ENCODE results near the gene ARHGAP42. TPM values are rescaled to one million over a fixed set of nuclear protein-coding genes. Genes with fewer than 3 reads are reported as not detected.
"Not testable (repeated sequence)": the region's sequence is repeated elsewhere in the genome, so short reads cannot be mapped to it uniquely, and the experiment has no call there.

ARHGAP42 gene
- total RNA-seq, 1 donor from 2014 or later: 16.3 TPM

DNA sequence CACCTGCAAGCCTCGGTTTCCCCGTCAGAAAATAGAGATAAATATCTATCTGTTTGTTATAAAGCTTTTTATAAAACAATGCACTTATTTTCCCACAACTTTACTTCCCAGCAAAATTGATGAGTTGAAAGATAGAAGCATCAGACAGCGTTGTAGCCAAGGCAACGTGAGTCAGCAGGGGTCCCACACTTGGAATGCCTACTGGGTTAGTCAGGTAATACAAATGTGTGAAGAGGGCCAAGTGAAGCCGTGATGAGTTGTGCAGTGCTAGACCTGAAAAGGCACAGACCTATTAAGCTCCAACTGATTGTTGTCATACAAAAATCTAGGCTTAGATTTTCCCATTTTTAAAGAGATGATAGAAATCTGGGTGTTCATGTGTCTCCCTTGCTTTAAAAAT, 323.8 kb downstream of the ARHGAP42 start:
- no peaks in the 10 kb centered on the region for H3K9me3 ChIP-seq
- TF ChIP-seq, protein P1, sequence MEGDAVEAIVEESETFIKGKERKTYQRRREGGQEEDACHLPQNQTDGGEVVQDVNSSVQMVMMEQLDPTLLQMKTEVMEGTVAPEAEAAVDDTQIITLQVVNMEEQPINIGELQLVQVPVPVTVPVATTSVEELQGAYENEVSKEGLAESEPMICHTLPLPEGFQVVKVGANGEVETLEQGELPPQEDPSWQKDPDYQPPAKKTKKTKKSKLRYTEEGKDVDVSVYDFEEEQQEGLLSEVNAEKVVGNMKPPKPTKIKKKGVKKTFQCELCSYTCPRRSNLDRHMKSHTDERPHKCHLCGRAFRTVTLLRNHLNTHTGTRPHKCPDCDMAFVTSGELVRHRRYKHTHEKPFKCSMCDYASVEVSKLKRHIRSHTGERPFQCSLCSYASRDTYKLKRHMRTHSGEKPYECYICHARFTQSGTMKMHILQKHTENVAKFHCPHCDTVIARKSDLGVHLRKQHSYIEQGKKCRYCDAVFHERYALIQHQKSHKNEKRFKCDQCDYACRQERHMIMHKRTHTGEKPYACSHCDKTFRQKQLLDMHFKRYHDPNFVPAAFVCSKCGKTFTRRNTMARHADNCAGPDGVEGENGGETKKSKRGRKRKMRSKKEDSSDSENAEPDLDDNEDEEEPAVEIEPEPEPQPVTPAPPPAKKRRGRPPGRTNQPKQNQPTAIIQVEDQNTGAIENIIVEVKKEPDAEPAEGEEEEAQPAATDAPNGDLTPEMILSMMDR (IDR thresholded peaks at IDR 0.05): no peak
- intact Hi-C loops (cut with DNase I): no loop called here

DNA sequence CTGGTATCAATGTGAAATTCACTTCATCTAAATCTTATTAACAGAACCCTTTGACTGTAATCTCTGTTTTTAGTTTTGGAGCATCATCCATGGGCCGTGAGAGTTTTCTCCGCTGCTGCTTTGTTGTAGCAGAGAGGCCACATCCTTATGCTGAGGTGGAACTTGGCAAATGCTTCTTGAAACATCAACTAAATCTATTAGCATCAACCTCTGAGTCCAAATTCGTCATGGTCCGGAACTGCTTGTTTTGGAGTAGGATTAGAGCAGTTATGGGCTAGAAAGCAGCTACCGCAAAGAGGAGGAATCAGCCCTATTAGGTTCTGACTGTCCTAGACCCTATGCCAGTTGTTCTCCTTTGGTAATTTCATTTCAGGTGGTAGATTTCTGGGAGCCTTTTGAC, 324.8 kb downstream of the ARHGAP42 start:
- DNase-seq (no peak), ATAC-seq (no peak)
- no peak overlapping the region for H3K27ac ChIP-seq
- TF ChIP-seq, protein P1 (IDR thresholded peaks at IDR 0.05): no peak
- no peaks in the 10 kb centered on the region for H3K9me3 ChIP-seq
- H3K27me3 ChIP-seq (ENCODE audit: low read depth): no peaks in the 10 kb centered on the region
- no peak overlapping the region for H3K4me3 ChIP-seq
- no peaks in the 10 kb centered on the region for H3K36me3 ChIP-seq
- intact Hi-C loops (cut with DNase I): no loop called here
- H3K4me1 ChIP-seq: no peaks in the 10 kb centered on the region

More for the DNA sequence above, 323.8 kb downstream of the ARHGAP42 start:
- Histone ChIP-seq H3K4me3 (no peak overlapping the region), H3K4me1 (no peaks in the 10 kb centered on the region), H3K27ac (no peak overlapping the region), H3K27me3 (ENCODE audit: low read depth) (no peaks in the 10 kb centered on the region), H3K36me3 (no peaks in the 10 kb centered on the region)
- ATAC-seq (no peak), DNase-seq (no peak)

DNA sequence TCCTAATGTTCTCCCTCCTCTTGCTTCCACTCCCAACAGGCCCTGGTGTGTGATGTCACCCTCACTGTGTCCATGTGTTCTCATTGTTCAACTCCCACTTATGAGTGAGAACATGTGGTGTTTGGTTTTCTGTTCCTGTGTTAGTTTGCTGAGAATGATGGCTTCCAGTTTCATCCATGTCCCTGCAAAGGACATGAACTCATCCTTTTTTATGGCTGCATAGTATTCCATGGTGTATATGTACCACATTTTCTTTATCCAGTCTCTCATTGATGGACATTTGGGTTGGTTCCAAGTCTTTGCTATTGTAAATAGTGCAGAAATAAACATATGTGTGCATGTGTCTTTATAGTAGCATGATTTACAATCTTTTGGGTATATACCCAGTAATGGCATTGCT, 326.6 kb downstream of the ARHGAP42 start:
- H3K4me1 ChIP-seq; H3K9me3 ChIP-seq; DNase-seq; intact Hi-C loops (cut with DNase I); ATAC-seq; H3K36me3 ChIP-seq; H3K4me3 ChIP-seq; H3K27ac ChIP-seq; H3K27me3 ChIP-seq (ENCODE audit: low read depth): not testable (repeated sequence)

DNA sequence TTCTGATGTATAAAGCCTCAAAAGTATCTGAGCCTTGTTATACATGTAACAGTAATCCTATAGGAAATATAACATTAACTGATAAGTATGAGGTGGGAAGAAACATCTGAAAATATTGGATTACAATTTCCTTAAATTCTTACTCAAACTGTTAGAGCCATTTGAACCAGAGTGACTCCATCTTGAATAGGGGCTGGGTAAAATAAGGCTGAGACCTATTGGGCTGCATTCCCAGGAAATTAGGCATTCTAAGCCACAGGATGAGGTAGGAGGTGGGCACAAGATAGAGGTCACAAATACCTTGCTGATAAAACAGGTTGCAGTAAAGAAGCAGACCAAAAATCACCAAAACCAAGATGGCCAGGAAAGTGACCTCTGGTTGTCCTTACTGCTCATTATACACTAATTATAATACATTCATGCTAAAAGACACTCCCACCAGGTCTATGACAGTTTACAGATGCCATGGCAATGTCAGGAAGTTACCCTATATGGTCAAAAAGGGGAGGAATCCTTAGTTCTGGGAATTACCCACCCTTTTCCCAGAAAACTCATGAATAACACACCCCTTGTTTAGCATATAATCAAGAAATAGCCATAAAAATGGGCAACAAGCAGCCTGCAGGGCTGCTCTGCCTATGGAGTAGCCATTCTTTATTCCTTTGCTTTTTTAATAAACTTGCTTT, 327.7 kb downstream of the ARHGAP42 start:
- no peaks in the 10 kb centered on the region for H3K27me3 ChIP-seq (ENCODE audit: low read depth)
- no peaks in the 10 kb centered on the region for H3K4me1 ChIP-seq
- H3K27ac ChIP-seq: no peak overlapping the region
- DNase-seq (no peak), ATAC-seq (no peak)
- intact Hi-C loops (cut with DNase I): no loop called here
- H3K4me3 ChIP-seq: no peak overlapping the region
- H3K36me3 ChIP-seq: no peaks in the 10 kb centered on the region
- TF ChIP-seq, protein P1 (IDR thresholded peaks at IDR 0.05): no peak
- H3K9me3 ChIP-seq: no peaks in the 10 kb centered on the region

DNA sequence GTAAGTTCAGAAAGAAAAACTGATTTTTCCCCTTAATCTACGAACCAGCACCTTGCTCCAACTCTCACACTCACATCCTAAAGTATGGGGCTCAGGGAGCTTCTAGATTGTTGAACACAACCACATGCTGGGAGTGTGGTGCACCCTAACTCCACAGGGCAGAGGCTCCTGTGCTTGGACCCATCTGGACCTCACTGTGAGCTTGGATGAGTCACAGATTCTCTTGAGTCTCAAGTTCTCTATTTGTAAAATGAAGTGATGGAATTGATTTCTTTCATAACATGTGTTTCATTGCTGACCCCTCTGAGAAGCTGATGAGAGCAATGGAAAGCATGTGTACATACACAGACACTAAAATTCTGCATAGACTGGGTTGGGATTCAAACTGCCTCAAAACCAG, 332.8 kb downstream of the ARHGAP42 start:
- Histone ChIP-seq H3K9me3 (no peaks in the 10 kb centered on the region), H3K4me3 (no peak overlapping the region), H3K4me1 (no peaks in the 10 kb centered on the region), H3K36me3 (no peaks in the 10 kb centered on the region), H3K27me3 (ENCODE audit: low read depth) (no peaks in the 10 kb centered on the region), H3K27ac (no peak overlapping the region)
- ATAC-seq: no peak
- no peak for DNase-seq
- TF ChIP-seq, protein P1 (IDR thresholded peaks at IDR 0.05): no peak
- intact Hi-C loops (cut with DNase I): no loop called here

DNA sequence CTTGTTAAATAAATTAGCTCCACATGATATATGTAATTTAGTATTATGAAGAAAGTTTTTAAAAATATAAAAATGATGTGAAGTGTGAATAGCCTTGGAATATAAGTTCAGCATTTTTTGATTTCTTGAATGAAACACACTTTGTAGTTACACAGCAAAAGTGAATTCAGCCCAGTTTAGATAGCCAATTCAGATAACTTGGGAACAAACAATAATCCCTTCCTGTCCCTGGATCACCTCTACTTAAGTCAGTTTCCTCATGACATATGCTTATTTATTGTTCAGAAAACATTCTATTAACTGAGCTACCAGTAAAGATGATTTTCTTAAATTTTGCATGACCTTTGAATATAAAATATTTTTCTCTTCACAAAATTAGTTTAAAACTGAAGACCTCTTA, 335.2 kb downstream of the ARHGAP42 start:
- H3K27ac ChIP-seq: no peak overlapping the region
- no peak for ATAC-seq
- TF ChIP-seq, protein P1 (IDR thresholded peaks at IDR 0.05): no peak
- no peaks in the 10 kb centered on the region for H3K36me3 ChIP-seq
- no peaks in the 10 kb centered on the region for H3K9me3 ChIP-seq
- intact Hi-C loops (cut with DNase I): no loop called here
- no peaks in the 10 kb centered on the region for H3K27me3 ChIP-seq (ENCODE audit: low read depth)
- no peaks in the 10 kb centered on the region for H3K4me1 ChIP-seq
- H3K4me3 ChIP-seq: no peak overlapping the region
- no peak for DNase-seq
